ENCODE results near the gene SRMS. TPM values are rescaled to one million over a fixed set of nuclear protein-coding genes. Genes with fewer than 3 reads are reported as not detected.

The SRMS gene
- total and polyA plus RNA-seq, 2 of the 13 experiments (the other 11 are each of a cell fraction or from before 2014, with no cell fraction given): not detected

DNA sequence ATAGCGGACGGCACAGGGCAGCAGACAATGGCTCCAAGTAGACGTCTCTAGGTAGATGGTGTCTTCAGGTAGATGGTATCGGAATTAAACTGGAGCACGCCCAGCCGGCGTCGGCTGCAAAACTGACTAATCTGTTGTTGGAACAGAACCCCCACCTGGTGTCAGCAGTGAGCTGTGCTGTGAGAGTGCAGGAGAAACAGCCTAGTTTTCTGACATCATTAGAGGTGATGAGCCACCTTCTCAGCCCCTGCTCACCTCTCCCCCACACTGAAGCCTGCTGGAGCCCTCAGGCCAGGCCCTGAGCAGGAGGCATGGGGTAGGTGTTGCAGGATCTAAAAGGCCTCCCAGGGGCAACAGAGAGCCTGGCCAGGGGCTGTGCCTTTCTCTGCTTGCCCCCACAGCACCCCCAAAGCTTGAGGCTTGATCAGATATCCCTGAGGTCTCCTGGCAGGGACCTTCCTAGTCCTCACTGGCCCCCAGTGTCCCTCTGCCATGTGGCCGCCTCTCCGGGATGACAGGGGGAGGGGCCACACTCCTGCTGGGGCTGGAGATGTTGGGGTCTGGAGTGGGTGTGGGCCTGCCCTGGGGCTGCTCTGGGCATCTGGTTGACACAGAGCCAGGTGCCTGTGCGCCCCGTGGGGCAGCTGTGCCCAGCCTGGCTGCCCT is 33.4 kb upstream of the SRMS start (continued):
- TF ChIP-seq, protein P1, sequence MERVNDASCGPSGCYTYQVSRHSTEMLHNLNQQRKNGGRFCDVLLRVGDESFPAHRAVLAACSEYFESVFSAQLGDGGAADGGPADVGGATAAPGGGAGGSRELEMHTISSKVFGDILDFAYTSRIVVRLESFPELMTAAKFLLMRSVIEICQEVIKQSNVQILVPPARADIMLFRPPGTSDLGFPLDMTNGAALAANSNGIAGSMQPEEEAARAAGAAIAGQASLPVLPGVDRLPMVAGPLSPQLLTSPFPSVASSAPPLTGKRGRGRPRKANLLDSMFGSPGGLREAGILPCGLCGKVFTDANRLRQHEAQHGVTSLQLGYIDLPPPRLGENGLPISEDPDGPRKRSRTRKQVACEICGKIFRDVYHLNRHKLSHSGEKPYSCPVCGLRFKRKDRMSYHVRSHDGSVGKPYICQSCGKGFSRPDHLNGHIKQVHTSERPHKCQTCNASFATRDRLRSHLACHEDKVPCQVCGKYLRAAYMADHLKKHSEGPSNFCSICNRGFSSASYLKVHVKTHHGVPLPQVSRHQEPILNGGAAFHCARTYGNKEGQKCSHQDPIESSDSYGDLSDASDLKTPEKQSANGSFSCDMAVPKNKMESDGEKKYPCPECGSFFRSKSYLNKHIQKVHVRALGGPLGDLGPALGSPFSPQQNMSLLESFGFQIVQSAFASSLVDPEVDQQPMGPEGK (CRISPR knock-in tag; IDR thresholded peaks at IDR 0.05): peak; percentile 43; the same call in 1 of the 2 replicates
- TF ChIP-seq, protein P2, sequence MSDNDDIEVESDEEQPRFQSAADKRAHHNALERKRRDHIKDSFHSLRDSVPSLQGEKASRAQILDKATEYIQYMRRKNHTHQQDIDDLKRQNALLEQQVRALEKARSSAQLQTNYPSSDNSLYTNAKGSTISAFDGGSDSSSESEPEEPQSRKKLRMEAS (IDR thresholded peaks at IDR 0.05): peak; percentile 39; the same call in 1 of the 2 replicates
- TF ChIP-seq PAF1 (CRISPR knock-in tag; IDR thresholded peaks at IDR 0.05) (no peak), ZNF7 (CRISPR knock-in tag; IDR thresholded peaks at IDR 0.05) (no peak), SP140L (CRISPR knock-in tag; IDR thresholded peaks at IDR 0.05; ENCODE audit: borderline replicate concordance) (0 out of 2 replicates have a peak, but pooled peaks have one; percentile 54), GTF2F1 (IDR thresholded peaks at IDR 0.05; ENCODE audit: low read length) (no peak), ZFAT (CRISPR knock-in tag; conservative IDR thresholded peaks at IDR 0.05) (no peak), KLF6 (CRISPR knock-in tag; IDR thresholded peaks at IDR 0.05) (peak; percentile 71; the same call in 1 of the 2 replicates), YY1 (IDR thresholded peaks at IDR 0.05; ENCODE audit: insufficient read depth, insufficient replicate concordance, low read depth, low read length) (peak; percentile 13), KDM5B (CRISPR knock-in tag; IDR thresholded peaks at IDR 0.05; ENCODE audit: borderline replicate concordance) (peak; percentile 30; the same call in 1 of the 2 replicates), ATF7 (IDR thresholded peaks at IDR 0.05) (no peak), ATF7 (CRISPR knock-in tag; IDR thresholded peaks at IDR 0.05) (peak; percentile 56; the same call in 1 of the 2 replicates)
- TF ChIP-seq, protein P3, sequence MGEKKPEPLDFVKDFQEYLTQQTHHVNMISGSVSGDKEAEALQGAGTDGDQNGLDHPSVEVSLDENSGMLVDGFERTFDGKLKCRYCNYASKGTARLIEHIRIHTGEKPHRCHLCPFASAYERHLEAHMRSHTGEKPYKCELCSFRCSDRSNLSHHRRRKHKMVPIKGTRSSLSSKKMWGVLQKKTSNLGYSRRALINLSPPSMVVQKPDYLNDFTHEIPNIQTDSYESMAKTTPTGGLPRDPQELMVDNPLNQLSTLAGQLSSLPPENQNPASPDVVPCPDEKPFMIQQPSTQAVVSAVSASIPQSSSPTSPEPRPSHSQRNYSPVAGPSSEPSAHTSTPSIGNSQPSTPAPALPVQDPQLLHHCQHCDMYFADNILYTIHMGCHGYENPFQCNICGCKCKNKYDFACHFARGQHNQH (CRISPR knock-in tag; IDR thresholded peaks at IDR 0.05): peak; percentile 59; the same call in 1 of the 2 replicates
- TF ChIP-seq, protein P4, sequence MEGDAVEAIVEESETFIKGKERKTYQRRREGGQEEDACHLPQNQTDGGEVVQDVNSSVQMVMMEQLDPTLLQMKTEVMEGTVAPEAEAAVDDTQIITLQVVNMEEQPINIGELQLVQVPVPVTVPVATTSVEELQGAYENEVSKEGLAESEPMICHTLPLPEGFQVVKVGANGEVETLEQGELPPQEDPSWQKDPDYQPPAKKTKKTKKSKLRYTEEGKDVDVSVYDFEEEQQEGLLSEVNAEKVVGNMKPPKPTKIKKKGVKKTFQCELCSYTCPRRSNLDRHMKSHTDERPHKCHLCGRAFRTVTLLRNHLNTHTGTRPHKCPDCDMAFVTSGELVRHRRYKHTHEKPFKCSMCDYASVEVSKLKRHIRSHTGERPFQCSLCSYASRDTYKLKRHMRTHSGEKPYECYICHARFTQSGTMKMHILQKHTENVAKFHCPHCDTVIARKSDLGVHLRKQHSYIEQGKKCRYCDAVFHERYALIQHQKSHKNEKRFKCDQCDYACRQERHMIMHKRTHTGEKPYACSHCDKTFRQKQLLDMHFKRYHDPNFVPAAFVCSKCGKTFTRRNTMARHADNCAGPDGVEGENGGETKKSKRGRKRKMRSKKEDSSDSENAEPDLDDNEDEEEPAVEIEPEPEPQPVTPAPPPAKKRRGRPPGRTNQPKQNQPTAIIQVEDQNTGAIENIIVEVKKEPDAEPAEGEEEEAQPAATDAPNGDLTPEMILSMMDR (CRISPR knock-in tag; IDR thresholded peaks at IDR 0.05): peak; percentile 95
- TF ChIP-seq, protein P5, sequence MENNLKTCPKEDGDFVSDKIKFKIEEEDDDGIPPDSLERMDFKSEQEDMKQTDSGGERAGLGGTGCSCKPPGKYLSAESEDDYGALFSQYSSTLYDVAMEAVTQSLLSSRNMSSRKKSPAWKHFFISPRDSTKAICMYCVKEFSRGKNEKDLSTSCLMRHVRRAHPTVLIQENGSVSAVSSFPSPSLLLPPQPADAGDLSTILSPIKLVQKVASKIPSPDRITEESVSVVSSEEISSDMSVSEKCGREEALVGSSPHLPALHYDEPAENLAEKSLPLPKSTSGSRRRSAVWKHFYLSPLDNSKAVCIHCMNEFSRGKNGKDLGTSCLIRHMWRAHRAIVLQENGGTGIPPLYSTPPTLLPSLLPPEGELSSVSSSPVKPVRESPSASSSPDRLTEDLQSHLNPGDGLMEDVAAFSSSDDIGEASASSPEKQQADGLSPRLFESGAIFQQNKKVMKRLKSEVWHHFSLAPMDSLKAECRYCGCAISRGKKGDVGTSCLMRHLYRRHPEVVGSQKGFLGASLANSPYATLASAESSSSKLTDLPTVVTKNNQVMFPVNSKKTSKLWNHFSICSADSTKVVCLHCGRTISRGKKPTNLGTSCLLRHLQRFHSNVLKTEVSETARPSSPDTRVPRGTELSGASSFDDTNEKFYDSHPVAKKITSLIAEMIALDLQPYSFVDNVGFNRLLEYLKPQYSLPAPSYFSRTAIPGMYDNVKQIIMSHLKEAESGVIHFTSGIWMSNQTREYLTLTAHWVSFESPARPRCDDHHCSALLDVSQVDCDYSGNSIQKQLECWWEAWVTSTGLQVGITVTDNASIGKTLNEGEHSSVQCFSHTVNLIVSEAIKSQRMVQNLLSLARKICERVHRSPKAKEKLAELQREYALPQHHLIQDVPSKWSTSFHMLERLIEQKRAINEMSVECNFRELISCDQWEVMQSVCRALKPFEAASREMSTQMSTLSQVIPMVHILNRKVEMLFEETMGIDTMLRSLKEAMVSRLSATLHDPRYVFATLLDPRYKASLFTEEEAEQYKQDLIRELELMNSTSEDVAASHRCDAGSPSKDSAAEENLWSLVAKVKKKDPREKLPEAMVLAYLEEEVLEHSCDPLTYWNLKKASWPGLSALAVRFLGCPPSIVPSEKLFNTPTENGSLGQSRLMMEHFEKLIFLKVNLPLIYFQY (CRISPR knock-in tag; IDR thresholded peaks at IDR 0.05; ENCODE audit: borderline replicate concordance): 0 out of 2 replicates have a peak, but pooled peaks have one; percentile 28
- TF ChIP-seq, protein P6, sequence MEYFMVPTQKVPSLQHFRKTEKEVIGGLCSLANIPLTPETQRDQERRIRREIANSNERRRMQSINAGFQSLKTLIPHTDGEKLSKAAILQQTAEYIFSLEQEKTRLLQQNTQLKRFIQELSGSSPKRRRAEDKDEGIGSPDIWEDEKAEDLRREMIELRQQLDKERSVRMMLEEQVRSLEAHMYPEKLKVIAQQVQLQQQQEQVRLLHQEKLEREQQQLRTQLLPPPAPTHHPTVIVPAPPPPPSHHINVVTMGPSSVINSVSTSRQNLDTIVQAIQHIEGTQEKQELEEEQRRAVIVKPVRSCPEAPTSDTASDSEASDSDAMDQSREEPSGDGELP (IDR thresholded peaks at IDR 0.05; ENCODE audit: borderline replicate concordance, low read depth): no peak
- TF ChIP-seq, protein P7, sequence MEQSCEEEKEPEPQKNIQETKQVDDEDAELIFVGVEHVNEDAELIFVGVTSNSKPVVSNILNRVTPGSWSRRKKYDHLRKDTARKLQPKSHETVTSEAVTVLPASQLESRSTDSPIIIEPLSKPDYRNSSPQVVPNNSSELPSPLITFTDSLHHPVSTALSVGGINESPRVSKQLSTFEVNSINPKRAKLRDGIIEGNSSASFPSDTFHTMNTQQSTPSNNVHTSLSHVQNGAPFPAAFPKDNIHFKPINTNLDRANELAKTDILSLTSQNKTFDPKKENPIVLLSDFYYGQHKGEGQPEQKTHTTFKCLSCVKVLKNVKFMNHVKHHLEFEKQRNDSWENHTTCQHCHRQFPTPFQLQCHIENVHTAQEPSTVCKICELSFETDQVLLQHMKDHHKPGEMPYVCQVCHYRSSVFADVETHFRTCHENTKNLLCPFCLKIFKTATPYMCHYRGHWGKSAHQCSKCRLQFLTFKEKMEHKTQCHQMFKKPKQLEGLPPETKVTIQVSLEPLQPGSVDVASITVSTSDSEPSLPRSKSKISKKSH (CRISPR knock-in tag; IDR thresholded peaks at IDR 0.05; ENCODE audit: borderline replicate concordance): 0 out of 2 replicates have a peak, but pooled peaks have one; percentile 57
